H1 (cell line): ENCODE measurements around the gene RHBDF2. TPM values are rescaled to one million over a fixed set of nuclear protein-coding genes. Genes with fewer than 3 reads are reported as not detected.

Experiments
- CTCF ChIA-PET: fragments of 300-600 bp; sonication (Branson Sonifier 250); formaldehyde crosslinking; loops from one replicate; lab custom pipeline; 2021; ENCODE audit not compliant: partially characterized antibody; lab: Charles Lee
- POLR2A ChIA-PET: fragments of 300-600 bp; sonication (Branson Sonifier 250); formaldehyde crosslinking; loops from one replicate; lab custom pipeline; 2021; ENCODE audit warnings: inconsistent platforms; ENCODE audit not compliant: partially characterized antibody; lab: Charles Lee
- DNase-seq, 2 experiments: peaks; one replicate each; pipeline versions ENCODE4 v3.0.0 to v3.0.0-alpha.2; 2010 to 2022; ENCODE audit warnings: low spot score in 2 of 2, low read depth in 1 of 2, mixed read lengths in 1 of 2
- FAIRE-seq: peaks from 2 replicates; lab custom pipeline; 2011; peaks lifted over from hg19 to GRCh38; lab: Jason Lieb, UNC
- H2AFZ ChIP-seq: 2 replicates; pipeline ENCODE4 v1.8.1; 2012; ENCODE audit warnings: low read length, inconsistent platforms
- H2AK5ac ChIP-seq: 2 replicates; pipeline ENCODE4 v1.6.1; 2013; ENCODE audit warnings: low read depth, low read length
- H2BK120ac ChIP-seq: replicated peaks from 2 replicates; pipeline ENCODE3; 2013; ENCODE audit warnings: low read depth, low read length, inconsistent platforms
- H2BK12ac ChIP-seq: 2 replicates; pipeline ENCODE4 v1.6.1; 2013; ENCODE audit warnings: low read depth, low read length
- H2BK15ac ChIP-seq: 2 replicates; pipeline ENCODE4 v1.6.1; 2013; ENCODE audit warnings: low read length
- H2BK20ac ChIP-seq: 2 replicates; pipeline ENCODE4 v1.6.1; 2013; ENCODE audit warnings: low read length
- H2BK5ac ChIP-seq: 2 replicates; pipeline ENCODE4 v1.6.1; 2013; ENCODE audit warnings: low read depth, low read length
- H3K14ac ChIP-seq: 2 replicates; pipeline ENCODE4 v1.6.1; 2013; ENCODE audit warnings: inconsistent platforms; ENCODE audit not compliant: insufficient read length
- H3K18ac ChIP-seq: 2 replicates; pipeline ENCODE4 v1.6.1; 2013; ENCODE audit warnings: low read length; ENCODE audit errors: extremely low read depth
- H3K23ac ChIP-seq: 2 replicates; pipeline ENCODE4 v1.6.1; 2013; ENCODE audit warnings: inconsistent platforms; ENCODE audit not compliant: insufficient read length
- H3K23me2 ChIP-seq: 2 replicates; pipeline ENCODE4 v1.6.1; 2013; ENCODE audit warnings: low read depth, low read length
- H3K27ac ChIP-seq: 2 replicates; pipeline ENCODE4 v1.6.1; 2011; ENCODE audit warnings: low read depth, low read length, inconsistent platforms
- H3K27me3 ChIP-seq, 4 experiments: replicated peaks in 1 of 4; 1 replicate in 1 of 4; 2 replicates in 3 of 4; pipeline versions ENCODE4 v1.6.1 to v1.8.1; 2011 to 2013; ENCODE audit warnings: low read length in 3 of 4, mild to moderate bottlenecking in 3 of 4, inconsistent platforms in 2 of 4, mixed read lengths in 2 of 4, moderate library complexity in 1 of 4; ENCODE audit not compliant: control insufficient read depth in 3 of 4, insufficient read depth in 3 of 4; ENCODE audit errors: extremely low read depth in 1 of 4
- H3K36me3 ChIP-seq, 4 experiments: 2 replicates each; pipeline versions ENCODE4 v1.6.1 to v1.8.1; 2011 to 2013; ENCODE audit warnings: mild to moderate bottlenecking in 4 of 4, low read length in 3 of 4, moderate library complexity in 2 of 4, control low read depth in 1 of 4, inconsistent platforms in 1 of 4; ENCODE audit not compliant: insufficient read depth in 4 of 4, control insufficient read depth in 2 of 4
- H3K4ac ChIP-seq: replicated peaks from 2 replicates; pipeline ENCODE3; 2013; ENCODE audit warnings: low read length, low read depth, mixed read lengths, inconsistent platforms; ENCODE audit not compliant: insufficient read length
- H3K4me1 ChIP-seq, 4 experiments: replicated peaks in 1 of 4; 1 replicate in 1 of 4; 2 replicates in 3 of 4; pipeline versions ENCODE4 v1.6.1 to v1.8.1; 2011 to 2013; ENCODE audit warnings: low read length in 3 of 4, inconsistent platforms in 2 of 4, mixed read lengths in 1 of 4; ENCODE audit not compliant: insufficient read depth in 4 of 4, control insufficient read depth in 3 of 4
- H3K4me2 ChIP-seq, 2 experiments: 2 replicates each; pipeline versions ENCODE4 v1.6.1 to v1.8.1; 2011 to 2013; ENCODE audit warnings: low read depth in 2 of 2, low read length in 2 of 2, control low read depth in 1 of 2, inconsistent platforms in 1 of 2, mild to moderate bottlenecking in 1 of 2; ENCODE audit not compliant: insufficient read depth in 1 of 2
- H3K4me3 ChIP-seq, 4 experiments: fragments of 200-600, 300-600 bp in 1 of 4; sonication (generic), shearing (Covaris generic), sonication (Bioruptor Twin) in 1 of 4; 2 replicates each; pipeline versions ENCODE4 v1.5.1 to v1.8.1; 2011 to 2016; ENCODE audit warnings: low read length in 4 of 4, low read depth in 3 of 4, control low read depth in 2 of 4, inconsistent platforms in 2 of 4, mild to moderate bottlenecking in 2 of 4, mixed read lengths in 1 of 4, moderate library complexity in 1 of 4; ENCODE audit not compliant: insufficient read depth in 2 of 4; ENCODE audit errors: extremely low read depth in 1 of 4
- H3K56ac ChIP-seq: replicated peaks from 2 replicates; pipeline ENCODE3; 2013; ENCODE audit warnings: low read depth, mild to moderate bottlenecking, mixed read lengths, low read length, inconsistent platforms; ENCODE audit not compliant: insufficient read length
- H3K79me1 ChIP-seq: 2 replicates; pipeline ENCODE4 v1.6.1; 2013; ENCODE audit warnings: low read depth, low read length, control low read depth
- H3K79me2 ChIP-seq, 2 experiments: 2 replicates each; pipeline versions ENCODE4 v1.6.1 to v1.8.1; 2012 to 2013; ENCODE audit warnings: low read length in 2 of 2, mild to moderate bottlenecking in 2 of 2, inconsistent platforms in 1 of 2; ENCODE audit not compliant: insufficient read depth in 2 of 2, control insufficient read depth in 1 of 2
- H3K9ac ChIP-seq, 4 experiments: replicated peaks in 1 of 4; 1 replicate in 1 of 4; 2 replicates in 3 of 4; pipeline versions ENCODE4 v1.6.1 to v1.8.1; 2011 to 2013; ENCODE audit warnings: low read depth in 3 of 4, low read length in 3 of 4, control low read depth in 2 of 4, mild to moderate bottlenecking in 2 of 4, moderate library complexity in 2 of 4, inconsistent platforms in 1 of 4; ENCODE audit errors: extremely low read depth in 1 of 4
- H3K9me3 ChIP-seq, 2 experiments: 2 replicates each; pipeline versions ENCODE4 v1.6.1 to v1.8.1; 2012 to 2013; ENCODE audit warnings: mild to moderate bottlenecking in 2 of 2, moderate library complexity in 2 of 2, control low read depth in 1 of 2, inconsistent platforms in 1 of 2, low read depth in 1 of 2, low read length in 1 of 2, mixed read lengths in 1 of 2; ENCODE audit not compliant: insufficient read depth in 2 of 2
- H4K20me1 ChIP-seq, 2 experiments: replicated peaks in 1 of 2; 2 replicates each; pipeline versions ENCODE3 to v1.8.1; 2011 to 2013; ENCODE audit warnings: inconsistent platforms in 2 of 2, low read length in 2 of 2, mild to moderate bottlenecking in 1 of 2; ENCODE audit not compliant: insufficient read depth in 2 of 2, control insufficient read depth in 1 of 2
- H4K5ac ChIP-seq: 2 replicates; pipeline ENCODE4 v1.6.1; 2013; ENCODE audit warnings: low read length, low read depth, mixed read lengths, inconsistent platforms; ENCODE audit not compliant: insufficient read length
- H4K8ac ChIP-seq: 2 replicates; pipeline ENCODE4 v1.8.0; 2013; ENCODE audit warnings: mild to moderate bottlenecking, moderate library complexity, low read length, inconsistent platforms; ENCODE audit not compliant: insufficient read depth; ENCODE audit errors: extremely low read depth
- H4K91ac ChIP-seq: replicated peaks from 2 replicates; pipeline ENCODE3; 2013; ENCODE audit warnings: low read length, mixed read lengths, inconsistent platforms; ENCODE audit not compliant: insufficient read length
- CTCF ChIP-seq, 3 experiments: IDR thresholded peaks; 1 replicate in 2 of 3; 2 replicates in 1 of 3; pipeline versions ENCODE4 v1.5.1 to v1.6.1; 2011; ENCODE audit warnings: low read length in 3 of 3, mild to moderate bottlenecking in 3 of 3, inconsistent platforms in 2 of 3, low read depth in 1 of 3, moderate library complexity in 1 of 3; ENCODE audit not compliant: insufficient read depth in 1 of 3; ENCODE audit errors: control extremely low read depth in 1 of 3
- E2F6 ChIP-seq: IDR thresholded peaks from 2 replicates; pipeline ENCODE4 v1.6.1; 2012; ENCODE audit warnings: inconsistent platforms
- FOSL1 ChIP-seq: IDR thresholded peaks from 2 replicates; pipeline ENCODE4 v1.6.1; 2011; ENCODE audit warnings: mild to moderate bottlenecking, low read depth, low read length, moderate library complexity; ENCODE audit not compliant: insufficient read depth
- KDM1A ChIP-seq: fragments of 200-600, 300-600 bp; sonication (generic); IDR thresholded peaks from 2 replicates; pipeline ENCODE4 v1.7.1; 2016; ENCODE audit warnings: mild to moderate bottlenecking, low read length, borderline replicate concordance
- PHF8 ChIP-seq: fragments of 200-600 bp; sonication (generic); conservative IDR thresholded peaks from 2 replicates; pipeline ENCODE4 v1.7.1; 2012; ENCODE audit warnings: low read depth, mild to moderate bottlenecking, inconsistent platforms, low read length, moderate library complexity
- RAD21 ChIP-seq, 2 experiments: IDR thresholded peaks in 1 of 2; conservative IDR thresholded peaks in 1 of 2; 2 replicates each; pipeline ENCODE4 v1.6.1; 2011; ENCODE audit warnings: low read depth in 2 of 2, low read length in 2 of 2, improper control_type of control experiment in 1 of 2, inconsistent platforms in 1 of 2, mild to moderate bottlenecking in 1 of 2, moderate library complexity in 1 of 2
- SIRT6 ChIP-seq: IDR thresholded peaks from one replicate; pipeline ENCODE4 v1.7.1; 2012; ENCODE audit warnings: low read length, inconsistent platforms
- SIX5 ChIP-seq: IDR thresholded peaks from 2 replicates; pipeline ENCODE4 v1.6.1; 2011; ENCODE audit warnings: mild to moderate bottlenecking, low read depth, low read length
- SRF ChIP-seq: IDR thresholded peaks from 2 replicates; pipeline ENCODE4 v1.6.1; 2011; ENCODE audit warnings: mild to moderate bottlenecking, low read depth, low read length, moderate library complexity
- SUZ12 ChIP-seq: fragments of 200-600 bp; sonication (generic); IDR thresholded peaks from 2 replicates; pipeline ENCODE4 v1.6.1; 2012; ENCODE audit warnings: mild to moderate bottlenecking, inconsistent platforms, low read length, moderate library complexity, mixed read lengths
- WGBS, 2 experiments: shearing (Covaris generic) in 1 of 2; methylation state at CpG; one replicate each; pipeline versions ENCODE4 v1.1.6 to v1.1.7; 2013 to 2015; ENCODE audit warnings: low lambda C conversion rate in 2 of 2, mixed read lengths in 2 of 2, inconsistent platforms in 1 of 2, low coverage in 1 of 2, missing lambda C conversion rate in 1 of 2; ENCODE audit not compliant: insufficient replicate concordance in 2 of 2, insufficient coverage in 1 of 2, insufficient read length in 1 of 2; ENCODE audit errors: extremely low coverage in 1 of 2, missing lambda C conversion rate in 1 of 2; 5-methylcytosine and 5-hydroxymethylcytosine counted together
- polyA plus RNA-seq, 7 experiments: library from polyadenylated mRNA; depleted of rRNA in 3 of 7; stranded (reverse) in 5 of 7; unstranded in 2 of 7; fragments of >200 nt in 5 of 7; fragments of 200-250 nt in 2 of 7; gene quantifications; 1 replicate in 5 of 7; 2 replicates in 1 of 7; 4 replicates in 1 of 7; pipeline versions ENCODE4 v1.2.1 to v1.2.3, GENCODE V29; 2011 to 2013; ENCODE audit warnings: missing spikeins in 2 of 7, mixed read lengths in 2 of 7
- total RNA-seq: library from RNA; stranded (reverse); fragmentation: NEBNext Ultra II Directional; extraction: Animal tissue kit (Norgen Biotek cat#: 25700); gene quantifications from 2 replicates; pipeline ENCODE4 v1.2.1, GENCODE V29; 2021

The RHBDF2 gene
- total and polyA plus RNA-seq, 2 of the 8 experiments (the other 6 are each of a cell fraction or from before 2014, with no cell fraction given): 21.2 to 25.9 TPM

- WGBS, 2 experiments: 85% methylated on average over 4 of the region's 4 CpGs; no CpG with 5 or more reads in 1 of the 2 experiments
- CTCF ChIA-PET: interaction anchor here (0.6 to 15.6 kb wide), 29 partner anchors 10 to 249 kb away, joined by 3 to 446 read pairs (median 7); partner anchors contain the start of gene RHBDF2
- TF ChIP-seq SIX5 (no peak), RAD21 (IDR thresholded peaks at IDR 0.05 in 1 of 2, conservative IDR thresholded peaks at IDR 0.05 in 1 of 2; ENCODE audit: low read depth in 2 of 2, low read length in 2 of 2) (no peak), KDM1A (no peak), E2F6 (no peak), SIRT6 (no peak), SUZ12 (no peak), FOSL1 (no peak), SRF (no peak), CTCF (IDR thresholded peaks at IDR 0.05; ENCODE audit: control extremely low read depth in 1 of 3, insufficient read depth in 1 of 3, low read depth in 1 of 3, low read length in 3 of 3) (no peak), PHF8 (no peak)
These were observed 41.5 kb downstream of the RHBDF2 start for GRCh38 chr17:76459674-76460073.

More at GRCh38 chr17:76459674-76460073, 41.5 kb downstream of the RHBDF2 start:
- no peak overlapping the region for H3K4me3 ChIP-seq
- no peaks in the 10 kb centered on the region for H3K79me2 ChIP-seq
- peak overlapping the region; percentile 43; the same call in 1 of the 2 replicates for H4K8ac ChIP-seq
- H2BK12ac ChIP-seq: no peak overlapping the region
- no peak overlapping the region for H2BK120ac ChIP-seq
- POLR2A ChIA-PET: interaction anchor here (1.9 kb wide), 1 partner anchor 49 kb away, joined by 5 read pairs; no protein-coding TSS in a partner anchor
- no peak for DNase-seq
- H4K20me1 ChIP-seq: no peaks in the 10 kb centered on the region
- no peak overlapping the region for H3K4me2 ChIP-seq
- no peak overlapping the region for H2BK20ac ChIP-seq
- no peak overlapping the region for H2AK5ac ChIP-seq
- no peak overlapping the region for H3K27ac ChIP-seq
- no peak overlapping the region for H3K14ac ChIP-seq
- H3K27me3 ChIP-seq: no peaks in the 10 kb centered on the region
- no peak overlapping the region for H4K91ac ChIP-seq
- no peak overlapping the region for H3K56ac ChIP-seq
- no peak for FAIRE-seq
- no peak overlapping the region for H3K23ac ChIP-seq
- 0 out of 2 replicates have a peak overlapping the region, but pooled peaks have one; percentile 49 for H2BK15ac ChIP-seq
- no peak overlapping the region for H3K9ac ChIP-seq
- H3K9me3 ChIP-seq: no peaks in the 10 kb centered on the region
- H2BK5ac ChIP-seq: no peak overlapping the region
- no peak overlapping the region for H3K18ac ChIP-seq
- peaks cover 0 to 8% (median 3%) of the 10 kb centered on the region in 4 experiments; a peak in 4 of 7 replicates for H3K4me1 ChIP-seq
- no peaks in the 10 kb centered on the region for H3K79me1 ChIP-seq
- H3K4ac ChIP-seq: no peak overlapping the region
- H4K5ac ChIP-seq: no peak overlapping the region
- no peak overlapping the region for H2AFZ ChIP-seq
- no peaks in the 10 kb centered on the region for H3K36me3 ChIP-seq
- no peaks in the 10 kb centered on the region for H3K23me2 ChIP-seq
